IMR-90 (cell line): ENCODE measurements around the gene THSD7B. TPM values are rescaled to one million over a fixed set of nuclear protein-coding genes. Genes with fewer than 3 reads are reported as not detected.

Source experiments
- ATAC-seq: fragments of 200-7000 bp; cut with Tn5 transposase; 2 replicates; pipeline ENCODE4 v1.9.1; 2020; ENCODE audit warnings: low read depth, mild to moderate bottlenecking, moderate library complexity
- BruUV-seq: library from RNA; stranded (reverse); fragments of 400-500 nt; replicated peaks from 2 replicates; lab custom pipeline; 2021; lab: Mats Ljungman, UMichigan
- CTCF ChIA-PET: fragments of 300-600 bp; formaldehyde crosslinking; extraction: SDS; loops from one replicate; lab custom pipeline; 2021; ENCODE audit warnings: antibody characterized with exemption; lab: Yijun Ruan, JAX
- POLR2A ChIA-PET: fragments of 300-600 bp; sonication (Branson Sonifier 250); formaldehyde crosslinking; loops from one replicate; lab custom pipeline; 2022; ENCODE audit warnings: antibody characterized with exemption; ENCODE audit not compliant: unreplicated experiment; lab: Charles Lee
- DNase-seq: peaks from one replicate; pipeline ENCODE4 v3.0.0; 2013
- H2AFZ ChIP-seq: replicated peaks from 2 replicates; pipeline ENCODE3; 2013; ENCODE audit warnings: low read length, mild to moderate bottlenecking; ENCODE audit not compliant: poor library complexity
- H2AK5ac ChIP-seq: 2 replicates; pipeline ENCODE4 v1.6.1; 2013; ENCODE audit warnings: low read depth, low read length, inconsistent platforms
- H2AK9ac ChIP-seq: replicated peaks from 2 replicates; pipeline ENCODE3; 2013; ENCODE audit warnings: mild to moderate bottlenecking, low read depth, low read length, moderate library complexity; ENCODE audit not compliant: poor library complexity
- H2BK120ac ChIP-seq: 2 replicates; pipeline ENCODE4 v1.6.1; 2013; ENCODE audit warnings: low read depth, low read length, inconsistent platforms
- H2BK15ac ChIP-seq: 3 replicates; pipeline ENCODE4 v1.6.1; 2013; ENCODE audit warnings: low read depth, low read length, inconsistent platforms
- H2BK20ac ChIP-seq: 2 replicates; pipeline ENCODE4 v1.6.1; 2013; ENCODE audit warnings: low read depth, mild to moderate bottlenecking, inconsistent platforms, low read length, moderate library complexity
- H2BK5ac ChIP-seq: 2 replicates; pipeline ENCODE4 v1.6.1; 2013; ENCODE audit warnings: mild to moderate bottlenecking, low read depth, low read length, inconsistent platforms; ENCODE audit not compliant: poor library complexity, severe bottlenecking
- H3K14ac ChIP-seq: replicated peaks from 2 replicates; pipeline ENCODE4 v1.6.1; 2013; ENCODE audit warnings: low read depth, low read length, inconsistent platforms
- H3K18ac ChIP-seq: 2 replicates; pipeline ENCODE4 v1.6.1; 2013; ENCODE audit warnings: low read depth, low read length, control low read depth
- H3K23ac ChIP-seq: 2 replicates; pipeline ENCODE4 v1.6.1; 2013; ENCODE audit warnings: low read depth, low read length, inconsistent platforms
- H3K27ac ChIP-seq: 2 replicates; pipeline ENCODE4 v1.5.1; 2013; ENCODE audit warnings: mild to moderate bottlenecking, control low read depth, low read length; ENCODE audit not compliant: insufficient read depth
- H3K27me3 ChIP-seq: 2 replicates; pipeline ENCODE4 v1.6.1; 2013; ENCODE audit warnings: low read length; ENCODE audit not compliant: control insufficient read depth, insufficient read depth
- H3K36me3 ChIP-seq: 2 replicates; pipeline ENCODE4 v1.6.1; 2013; ENCODE audit warnings: low read length, mixed read lengths; ENCODE audit not compliant: control insufficient read depth, insufficient read depth
- H3K4ac ChIP-seq: 2 replicates; pipeline ENCODE4 v1.6.1; 2013; ENCODE audit warnings: low read depth, low read length, inconsistent platforms
- H3K4me1 ChIP-seq: 2 replicates; pipeline ENCODE4 v1.6.1; 2013; ENCODE audit warnings: low read length, mixed read lengths; ENCODE audit not compliant: control insufficient read depth, insufficient read depth
- H3K4me2 ChIP-seq: 2 replicates; pipeline ENCODE4 v1.6.1; 2013; ENCODE audit warnings: low read depth, mild to moderate bottlenecking, control low read depth, low read length, moderate library complexity
- H3K4me3 ChIP-seq: 2 replicates; pipeline ENCODE4 v1.5.1; 2013; ENCODE audit warnings: low read depth, mild to moderate bottlenecking, control low read depth, low read length, moderate library complexity; ENCODE audit not compliant: insufficient read depth
- H3K56ac ChIP-seq: 2 replicates; pipeline ENCODE4 v1.6.1; 2013; ENCODE audit warnings: low read length, inconsistent platforms; ENCODE audit not compliant: insufficient read depth; ENCODE audit errors: extremely low read depth
- H3K79me1 ChIP-seq, 2 experiments: 2 replicates each; pipeline ENCODE4 v1.6.1; 2013; ENCODE audit warnings: low read length in 2 of 2, inconsistent platforms in 1 of 2, low read depth in 1 of 2
- H3K9ac ChIP-seq: 2 replicates; pipeline ENCODE4 v1.6.1; 2013; ENCODE audit warnings: low read depth, low read length, control low read depth
- H3K9me1 ChIP-seq: 2 replicates; pipeline ENCODE4 v1.6.1; 2013; ENCODE audit warnings: low read length, inconsistent platforms; ENCODE audit not compliant: insufficient read depth
- H3K9me3 ChIP-seq: 2 replicates; pipeline ENCODE4 v1.6.1; 2013; ENCODE audit warnings: low read length; ENCODE audit not compliant: control insufficient read depth, insufficient read depth
- H4K20me1 ChIP-seq: 2 replicates; pipeline ENCODE4 v1.6.1; 2013; ENCODE audit warnings: low read length, inconsistent platforms; ENCODE audit not compliant: insufficient read depth
- H4K5ac ChIP-seq: 2 replicates; pipeline ENCODE4 v1.6.1; 2013; ENCODE audit warnings: mild to moderate bottlenecking, low read depth, low read length, control low read depth
- H4K8ac ChIP-seq, 2 experiments: 2 replicates each; pipeline ENCODE4 v1.6.1; 2013; ENCODE audit warnings: low read depth in 2 of 2, low read length in 2 of 2, control low read depth in 1 of 2, inconsistent platforms in 1 of 2
- H4K91ac ChIP-seq: 2 replicates; pipeline ENCODE4 v1.6.1; 2013; ENCODE audit warnings: low read depth, low read length, inconsistent platforms; ENCODE audit not compliant: insufficient read depth
- BHLHE40 ChIP-seq: fragments of 150-350 bp; IDR thresholded peaks from 2 replicates; pipeline ENCODE4 v1.6.1; 2016; ENCODE audit warnings: mild to moderate bottlenecking, low read depth, low read length
- CEBPB ChIP-seq: IDR thresholded peaks from 2 replicates; pipeline ENCODE4 v1.6.1; 2012; ENCODE audit warnings: low read depth, low read length, improper control_type of control experiment
- MXI1 ChIP-seq: IDR thresholded peaks from 2 replicates; pipeline ENCODE4 v1.6.1; 2012; ENCODE audit warnings: low read depth, mild to moderate bottlenecking, low read length, moderate library complexity, borderline replicate concordance
- NFE2L2 ChIP-seq: fragments of 150-350 bp; IDR thresholded peaks from 2 replicates; pipeline ENCODE4 v1.6.1; 2016; ENCODE audit warnings: low read depth, mild to moderate bottlenecking, low read length
- POLR2A ChIP-seq: IDR thresholded peaks from 2 replicates; pipeline ENCODE4 v1.6.1; 2012; ENCODE audit warnings: mild to moderate bottlenecking, low read depth, low read length
- RAD21 ChIP-seq: IDR thresholded peaks from 2 replicates; pipeline ENCODE4 v1.6.1; 2012; ENCODE audit warnings: low read length, improper control_type of control experiment
- RFX5 ChIP-seq: IDR thresholded peaks from 2 replicates; pipeline ENCODE4 v1.8.0; 2012; ENCODE audit warnings: low read depth, mild to moderate bottlenecking, low read length, moderate library complexity
- SMC3 ChIP-seq: fragments of 150-350 bp; IDR thresholded peaks from 2 replicates; pipeline ENCODE4 v1.6.1; 2016; ENCODE audit warnings: low read depth, mild to moderate bottlenecking, antibody characterized with exemption, low read length, moderate library complexity
- WGBS, 2 experiments: methylation state at CpG; one replicate each; pipeline versions ENCODE4 v1.1.5 to v1.1.7; 2013; ENCODE audit warnings: missing lambda C conversion rate in 2 of 2; ENCODE audit not compliant: insufficient read length in 1 of 2; ENCODE audit errors: extremely low coverage in 2 of 2; 5-methylcytosine and 5-hydroxymethylcytosine counted together
- dilution Hi-C: fragments of 300-500 bp; cut with HindIII; formaldehyde crosslinking; loops from one replicate; pipeline ENCODE4 v1.14.3; 2018; ENCODE audit warnings: low sequenced_read_pairs; ENCODE audit not compliant: unreplicated experiment
- in situ Hi-C: fragments of 300-500 bp; cut with MboI; formaldehyde crosslinking; loops from 3 replicates; pipeline ENCODE4 v1.14.3; 2019; ENCODE audit warnings: low sequenced_read_pairs, inconsistent platforms, mixed read lengths
- intact Hi-C: fragments of 100-400 bp; cut with micrococcal nuclease; formaldehyde crosslinking; loops from 2 replicates; pipeline ENCODE4 v1.10.0; 2022
- polyA plus RNA-seq, 3 experiments: library from polyadenylated mRNA; depleted of rRNA; stranded (reverse); fragments of >200 nt; gene quantifications; 2 replicates each; pipeline ENCODE4 v1.2.3, GENCODE V29; 2012; ENCODE audit warnings: low replicate concordance in 1 of 3
- total RNA-seq: library from RNA; depleted of rRNA; stranded (reverse); fragments of >200 nt; gene quantifications from 2 replicates; pipeline ENCODE4 v1.2.3, GENCODE V29; 2012

THSD7B gene
- total and polyA plus RNA-seq, 2 of the 4 experiments (the other 2 are of a cell fraction) = not detected

GRCh38 chr2:137535897-137536296 lies 770.6 kb downstream of the THSD7B start:
- no peak overlapping the region for H2AK5ac ChIP-seq
- dilution Hi-C loops (no loop called here), in situ Hi-C loops (no loop called here), intact Hi-C loops (loop anchor here (5.0 kb wide), 1 partner anchor 269 kb away; no protein-coding TSS in a partner anchor)
- no TSS peak for BruUV-seq
- H2AK9ac ChIP-seq = no peak overlapping the region
- no peak overlapping the region for H3K4ac ChIP-seq
- POLR2A ChIA-PET = no interaction called here
- H3K14ac ChIP-seq = no peak overlapping the region
- H3K27ac ChIP-seq = no peak overlapping the region
- no peak overlapping the region for H2AFZ ChIP-seq
- WGBS, 2 experiments = no CpG with 5 or more reads among the region's 5 CpGs
- H2BK120ac ChIP-seq = no peak overlapping the region
- H4K5ac ChIP-seq = no peak overlapping the region
- H4K20me1 ChIP-seq = no peaks in the 10 kb centered on the region
- no peak overlapping the region for H3K56ac ChIP-seq
- no peaks in the 10 kb centered on the region for H3K4me1 ChIP-seq
- TF ChIP-seq MXI1 = no peak
- TF ChIP-seq BHLHE40 = no peak
- TF ChIP-seq CEBPB = no peak
- TF ChIP-seq RAD21 = no peak
- TF ChIP-seq RFX5 = no peak
- TF ChIP-seq POLR2A = no peak
- TF ChIP-seq SMC3 = no peak
- TF ChIP-seq NFE2L2 = no peak
- CTCF ChIA-PET = no interaction called here
- no peak overlapping the region for H2BK15ac ChIP-seq
- no peak overlapping the region for H3K4me2 ChIP-seq
- no peak overlapping the region for H3K18ac ChIP-seq
- no peak for DNase-seq
- H3K79me1 ChIP-seq = no peaks in the 10 kb centered on the region
- H4K91ac ChIP-seq = no peak overlapping the region
- H2BK5ac ChIP-seq = no peak overlapping the region
- no peak overlapping the region for H3K23ac ChIP-seq
- ATAC-seq = no peak
- H3K9ac ChIP-seq = no peak overlapping the region
- no peak overlapping the region for H2BK20ac ChIP-seq
- no peaks in the 10 kb centered on the region for H3K36me3 ChIP-seq
- no peaks in the 10 kb centered on the region for H3K9me1 ChIP-seq
- no peaks in the 10 kb centered on the region for H3K27me3 ChIP-seq
- H4K8ac ChIP-seq = no peak overlapping the region
- 0 out of 2 replicates have a peak, but pooled peaks cover 3% of the 10 kb centered on the region for H3K9me3 ChIP-seq
- no peak overlapping the region for H3K4me3 ChIP-seq
